K562 (cell line): ENCODE results near the gene GPR68. TPM values are rescaled to one million over a fixed set of nuclear protein-coding genes. Genes with fewer than 3 reads are reported as not detected.

Source experiments
- ZNF318 ChIP-seq, 2 experiments: fragments of 450-650 bp; IDR thresholded peaks; 2 replicates each; pipeline ENCODE4 v1.6.1; 2016; ENCODE audit warnings: mild to moderate bottlenecking in 2 of 2, borderline replicate concordance in 1 of 2, low read depth in 1 of 2, moderate library complexity in 1 of 2
- ZNF668 ChIP-seq: fragments of 250-450 bp; sonication (Bioruptor Pico); IDR thresholded peaks from 2 replicates; pipeline ENCODE4 v1.8.0; 2022; ENCODE audit warnings: mild to moderate bottlenecking, inconsistent platforms
- polyA plus RNA-seq, 8 experiments: library from polyadenylated mRNA; depleted of rRNA in 4 of 8; stranded (reverse) in 5 of 8; unstranded in 3 of 8; fragments of >200 nt; fragmentation: Nextera tagmentation in 2 of 8; fragmentation: Illumina TruSeq in 1 of 8; extraction: Ambion mirVana in 2 of 8; extraction: Trizol in 1 of 8; gene quantifications; 2 replicates each; pipeline versions ENCODE4 v1.2.1 to v1.2.3, GENCODE V29; 2011 to 2014; ENCODE audit warnings: inconsistent platforms in 1 of 8, missing spikeins in 1 of 8
- total RNA-seq, 7 experiments: library from RNA; depleted of rRNA in 6 of 7; stranded (reverse); fragments of >200 nt in 6 of 7; fragmentation: Illumina TruSeq in 2 of 7; extraction: Trizol in 2 of 7; gene quantifications; 2 replicates each; pipeline versions ENCODE4 v1.2.1 to v1.2.3, GENCODE V29; 2011 to 2021; ENCODE audit warnings: low replicate concordance in 1 of 7

GPR68 gene
- total and polyA plus RNA-seq, 9 of the 15 experiments (the other 6 are each of a cell fraction or from before 2014, with no cell fraction given): 0.41 to 9.4 (median 3.7) TPM

GRCh38 chr14:91190853-91191252 is 53.7 kb downstream of the GPR68 start (continued):
- TF ChIP-seq ZNF318 (IDR thresholded peaks at IDR 0.05; ENCODE audit: borderline replicate concordance in 1 of 2, low read depth in 1 of 2) (no peak), ZNF668 (CRISPR knock-in tag) (no peak)
